HG03342 (cell line): Measurements from ENCODE around the gene NDUFS6.
"Not testable (repeated sequence)": the region's sequence is repeated elsewhere in the genome, so short reads cannot be mapped to it uniquely, and the experiment has no call there.

ENCODE experiments used
- ATAC-seq: cut with Tn5 transposase; IDR thresholded peaks from one replicate; pipeline ENCODE4 v1.9.1; 2021; ENCODE audit warnings: mild to moderate bottlenecking, moderate library complexity; ENCODE audit not compliant: unreplicated experiment

NDUFS6 gene

GRCh38 chr5:1796371-1797102 lies 4.7 kb upstream of the NDUFS6 start:
- ATAC-seq, result no peak

- no peak for ATAC-seq
Measured at GRCh38 chr5:1797103-1797800, 4.0 kb upstream of the NDUFS6 start.

GRCh38 chr5:1797855-1798254 lies 3.4 kb upstream of the NDUFS6 start:
- ATAC-seq, result no peak

DNA sequence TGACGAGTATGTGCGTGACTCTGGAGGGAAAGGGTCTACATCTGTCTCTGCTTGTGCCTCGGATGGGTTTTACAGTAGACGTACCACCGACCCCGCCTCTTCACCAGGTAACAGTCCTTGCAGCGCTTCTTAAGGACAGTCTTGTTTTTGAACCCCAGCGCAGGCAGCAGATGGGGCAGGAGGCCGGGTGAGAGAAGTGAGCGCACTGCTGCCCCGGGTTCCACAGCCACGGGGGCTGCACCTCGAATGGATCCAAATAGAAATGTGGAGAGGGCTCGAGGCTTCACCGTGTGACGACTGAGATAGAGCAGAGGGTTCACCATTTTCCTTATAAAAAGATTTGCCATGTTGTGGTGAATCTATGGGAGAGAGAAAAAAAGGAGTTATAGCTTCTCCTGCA lies 2.6 kb upstream of the NDUFS6 start:
- ATAC-seq, result not testable (repeated sequence)

- peak; percentile 16 for ATAC-seq
Measured at GRCh38 chr5:1799110-1799601, 2.1 kb upstream of the NDUFS6 start.

DNA sequence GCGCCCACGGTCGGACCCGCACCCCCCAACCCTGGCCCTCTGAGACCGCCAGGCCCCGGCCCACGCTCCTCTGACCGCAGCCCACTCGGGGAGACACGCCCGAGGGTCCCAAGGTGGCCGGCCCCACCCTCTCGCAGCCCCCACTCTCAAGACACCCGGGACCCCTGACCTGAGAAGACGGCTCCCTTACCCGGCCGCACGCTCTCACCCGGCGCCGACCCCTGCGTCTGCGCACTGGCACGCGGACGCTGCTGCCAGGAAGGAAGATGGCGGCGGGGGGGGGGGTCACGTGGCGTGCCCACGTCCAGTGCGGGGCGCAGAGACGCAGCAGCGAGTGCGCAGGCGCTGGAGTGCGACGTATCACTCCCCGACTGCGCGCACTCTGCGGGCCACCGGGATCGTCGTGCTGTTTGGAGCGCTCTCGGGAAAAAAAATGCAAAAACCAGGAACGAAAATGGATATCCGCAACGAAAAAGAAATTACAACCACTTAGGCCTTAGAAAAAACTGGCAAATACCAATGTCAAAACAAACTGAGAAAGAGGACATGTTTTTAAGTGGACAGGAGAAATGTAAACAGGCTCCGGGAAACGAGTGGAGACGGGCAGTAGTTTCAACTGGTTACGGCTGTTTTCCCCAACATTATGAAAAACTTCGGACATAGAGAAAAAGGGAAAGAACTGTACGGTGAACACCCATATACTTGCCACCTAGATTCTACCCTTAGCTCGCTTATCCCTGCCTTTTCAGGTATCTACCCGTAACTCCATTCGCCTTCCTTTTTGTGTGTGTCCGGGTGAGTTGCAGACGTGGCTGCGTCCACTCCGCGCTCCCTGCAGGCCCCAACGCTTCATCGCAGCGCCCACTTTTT lies 1.4 kb upstream of the NDUFS6 start, which contains the start of gene MRPL36:
MRPL36 (minus strand) TSS at position 236 of the 870 bp plus-strand sequence. CDS start 902 bp downstream, outside the sequence.
- peak; percentile 51 for ATAC-seq

DNA sequence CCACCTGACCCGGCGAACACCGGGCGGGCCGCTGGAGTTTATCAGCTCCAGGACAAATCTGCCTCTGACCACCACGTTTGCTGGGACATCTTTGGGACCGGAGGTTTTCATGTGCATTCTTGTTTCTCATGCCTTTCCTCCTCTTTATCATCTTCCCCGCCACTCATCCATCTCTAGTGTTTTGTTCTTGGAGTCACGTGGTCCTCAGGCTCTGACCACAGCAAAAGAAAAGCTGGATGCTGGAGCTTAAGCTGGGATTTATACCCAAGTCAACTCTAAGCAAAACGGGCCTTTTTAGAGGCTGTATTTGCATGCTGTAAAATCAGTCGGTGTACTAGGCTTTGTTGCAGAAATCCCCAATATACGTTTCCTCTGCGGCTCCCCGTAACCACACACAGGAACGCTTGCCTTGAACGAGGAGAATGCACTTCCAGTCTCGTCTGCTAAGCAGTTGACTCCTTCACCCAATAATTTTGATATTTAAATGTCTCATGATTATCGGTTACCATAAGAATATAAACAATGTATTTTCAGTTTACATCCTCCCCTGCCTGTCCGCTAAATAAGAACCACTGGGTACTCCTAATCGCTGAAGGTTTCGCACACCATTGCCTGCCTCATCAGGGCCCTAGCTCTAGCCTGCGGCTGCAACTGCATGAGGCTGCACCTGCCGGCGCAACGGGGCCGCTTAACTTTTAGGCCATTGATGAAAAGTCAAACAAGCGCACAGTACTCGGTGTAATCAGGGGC lies 560 bp upstream of the NDUFS6 start:
- peak; percentile 42 for ATAC-seq

- ATAC-seq, result no peak
Measured at GRCh38 chr5:1801967-1802295, 724 bp downstream of the NDUFS6 start.

DNA sequence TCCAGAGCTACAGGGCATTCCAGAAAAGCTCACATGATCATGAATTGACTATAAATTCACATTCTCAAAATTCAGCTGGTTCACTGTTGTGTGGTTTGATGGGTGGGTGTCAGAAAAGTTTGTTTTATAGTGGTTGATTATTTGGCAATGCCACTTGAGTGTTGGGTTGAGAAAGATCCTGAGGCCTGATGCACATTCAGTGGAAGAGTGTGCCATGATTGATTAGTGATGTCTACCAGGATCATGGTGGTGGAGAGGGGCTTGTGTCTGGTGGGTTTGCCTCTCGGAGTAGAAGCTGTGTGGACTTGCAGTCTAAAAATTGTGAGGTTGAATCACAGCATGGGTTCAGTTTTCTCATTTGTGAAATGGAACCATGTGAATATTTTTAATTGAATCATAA lies 2.0 kb downstream of the NDUFS6 start:
- no peak for ATAC-seq

DNA sequence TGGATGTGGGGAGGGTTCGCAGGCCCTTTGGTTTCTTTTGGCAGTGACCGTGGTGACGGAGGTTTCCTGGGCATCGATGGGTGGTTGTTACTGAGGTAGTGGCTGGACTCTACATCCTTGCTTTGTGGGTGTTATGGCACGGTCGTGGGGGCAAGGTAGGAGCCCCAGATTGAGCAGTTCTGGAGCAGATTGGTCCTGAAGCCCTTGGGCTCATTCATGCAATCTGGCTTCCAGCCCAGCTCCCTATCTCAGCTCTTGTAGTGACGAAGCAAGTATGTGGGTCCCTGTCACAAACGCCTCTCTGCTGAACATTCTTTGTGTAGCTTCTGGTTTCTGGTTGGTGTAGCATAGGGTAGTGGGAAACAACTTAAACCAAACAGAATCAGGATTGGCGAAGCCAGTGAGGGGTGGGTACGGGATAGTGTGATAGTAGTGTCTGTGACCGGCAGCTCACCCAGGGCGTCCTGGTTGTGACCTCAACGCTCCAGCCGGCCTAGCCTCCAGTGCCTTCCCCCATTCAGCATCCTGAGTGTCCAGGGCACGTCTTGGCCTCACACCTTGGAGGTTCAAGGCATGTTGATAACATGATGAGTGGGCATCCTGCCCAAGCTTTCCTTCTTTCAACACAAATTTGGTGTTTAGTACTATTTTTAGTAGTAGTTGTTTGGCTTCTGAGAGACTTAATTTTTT lies 2.9 kb downstream of the NDUFS6 start:
- no peak for ATAC-seq

DNA sequence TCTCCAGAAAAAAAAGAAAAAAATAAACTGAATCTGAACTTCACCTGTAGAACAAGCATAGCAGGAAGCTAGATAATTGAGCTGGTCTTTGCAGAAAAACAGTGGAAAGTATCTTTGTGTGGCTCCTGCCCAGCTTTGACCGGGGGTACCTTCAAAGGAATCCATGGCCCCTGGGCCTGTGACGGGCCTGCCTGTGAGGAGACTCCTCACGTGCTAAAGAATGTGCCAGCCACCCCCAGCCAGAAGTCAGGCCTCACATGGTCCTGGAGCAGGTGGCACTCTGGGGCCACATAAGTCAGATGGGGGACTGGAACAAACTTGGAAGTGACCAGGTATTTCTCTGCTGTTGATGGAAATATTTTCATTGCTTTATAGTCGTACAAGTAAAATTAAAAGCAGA lies 4.1 kb downstream of the NDUFS6 start:
- ATAC-seq, result no peak

DNA sequence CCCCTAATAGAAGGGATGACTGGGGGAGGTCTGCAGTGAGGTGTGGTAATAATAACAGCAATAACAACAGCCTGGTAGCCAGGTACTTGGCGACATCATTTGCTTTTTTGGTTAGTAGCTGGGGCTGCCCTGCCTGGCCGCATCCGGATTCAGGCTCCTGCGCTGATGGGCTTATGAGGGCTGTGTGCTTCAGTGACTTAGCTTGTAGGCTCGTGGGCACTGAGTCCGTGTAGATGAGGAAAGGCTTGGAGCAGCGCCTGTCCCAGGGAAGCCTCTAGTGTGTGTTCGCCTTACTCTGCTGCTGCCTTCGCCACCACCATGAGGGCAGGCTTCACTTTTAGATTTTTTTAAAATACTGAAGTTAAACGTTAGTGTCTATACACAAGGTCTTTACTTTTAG lies 4.5 kb downstream of the NDUFS6 start:
- ATAC-seq, result no peak

GRCh38 chr5:1806199-1806598 lies 5.0 kb downstream of the NDUFS6 start:
- ATAC-seq, result no peak

DNA sequence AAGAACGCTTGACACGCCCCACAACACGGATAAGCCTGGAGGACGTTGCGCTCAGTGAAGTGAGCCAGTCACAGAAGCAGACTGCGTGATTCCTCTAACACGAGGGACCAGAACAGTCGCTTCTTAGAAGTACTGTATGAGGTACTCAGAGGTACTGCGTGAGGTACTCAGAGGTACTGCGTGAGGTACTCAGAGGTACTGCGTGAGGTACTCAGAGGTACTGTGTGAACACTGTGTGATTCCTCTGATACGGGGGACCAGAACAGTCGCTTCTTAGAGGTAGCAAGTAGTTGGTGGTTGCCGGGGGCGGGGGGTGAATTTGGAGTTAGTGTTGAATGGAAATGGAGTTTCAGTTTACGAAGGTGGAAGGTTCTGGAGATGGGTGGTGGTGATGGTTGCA lies 5.8 kb downstream of the NDUFS6 start:
- no peak for ATAC-seq

DNA sequence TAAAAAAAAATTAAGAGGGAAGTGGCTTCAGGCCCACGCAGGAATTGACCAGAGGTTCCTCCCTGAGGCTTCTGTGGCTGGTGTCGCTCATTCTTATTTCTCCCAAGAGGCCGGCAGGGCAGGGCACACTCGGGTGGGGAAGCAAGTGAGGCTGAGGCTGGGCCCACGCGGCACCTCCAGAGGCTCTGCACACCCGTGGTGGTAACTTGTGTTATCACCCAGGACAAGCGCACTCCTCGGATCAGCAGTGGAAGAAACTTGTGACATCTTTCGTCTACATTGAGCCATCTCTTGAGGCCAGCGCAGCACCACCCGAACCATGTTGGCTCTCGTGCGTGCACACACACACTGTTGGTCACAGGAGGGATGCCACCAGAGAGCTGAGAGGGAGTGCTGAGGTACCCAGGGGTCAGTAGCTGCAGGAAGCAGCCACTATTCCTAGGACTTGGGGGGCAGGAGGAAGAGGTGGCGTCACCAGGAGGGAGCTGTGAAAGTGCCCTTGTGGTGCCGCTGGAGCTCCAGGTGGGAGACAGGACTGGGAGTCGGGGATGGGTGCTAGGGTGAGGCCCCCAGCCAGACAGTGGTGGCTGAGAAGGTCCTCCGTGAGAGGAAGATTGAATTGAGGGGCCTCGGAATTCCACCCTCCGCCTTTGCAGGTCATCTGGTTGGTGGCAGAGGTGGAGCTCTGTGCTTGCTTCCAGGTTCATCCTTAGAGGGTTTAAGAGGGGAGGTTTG lies 6.4 kb downstream of the NDUFS6 start:
- ATAC-seq, result no peak

DNA sequence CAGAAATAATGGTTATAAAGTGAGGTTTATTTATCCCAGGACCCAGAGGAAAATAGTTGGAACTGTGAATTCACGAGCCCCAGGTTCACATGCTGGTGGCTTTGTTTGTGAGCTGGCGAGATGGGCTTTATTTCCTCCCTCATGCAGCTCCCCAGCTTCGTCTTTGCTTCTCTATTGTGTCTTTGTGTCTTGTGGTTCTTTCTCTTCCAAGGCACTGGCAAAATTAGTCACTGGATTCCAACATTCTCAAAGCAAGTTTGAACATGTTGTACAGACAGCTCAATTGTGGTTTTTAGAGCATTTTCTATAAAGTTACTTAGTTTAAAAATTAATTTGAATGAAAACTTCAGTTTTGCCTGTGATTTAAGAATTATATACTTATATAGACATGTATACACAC lies 7.2 kb downstream of the NDUFS6 start:
- ATAC-seq, result no peak

DNA sequence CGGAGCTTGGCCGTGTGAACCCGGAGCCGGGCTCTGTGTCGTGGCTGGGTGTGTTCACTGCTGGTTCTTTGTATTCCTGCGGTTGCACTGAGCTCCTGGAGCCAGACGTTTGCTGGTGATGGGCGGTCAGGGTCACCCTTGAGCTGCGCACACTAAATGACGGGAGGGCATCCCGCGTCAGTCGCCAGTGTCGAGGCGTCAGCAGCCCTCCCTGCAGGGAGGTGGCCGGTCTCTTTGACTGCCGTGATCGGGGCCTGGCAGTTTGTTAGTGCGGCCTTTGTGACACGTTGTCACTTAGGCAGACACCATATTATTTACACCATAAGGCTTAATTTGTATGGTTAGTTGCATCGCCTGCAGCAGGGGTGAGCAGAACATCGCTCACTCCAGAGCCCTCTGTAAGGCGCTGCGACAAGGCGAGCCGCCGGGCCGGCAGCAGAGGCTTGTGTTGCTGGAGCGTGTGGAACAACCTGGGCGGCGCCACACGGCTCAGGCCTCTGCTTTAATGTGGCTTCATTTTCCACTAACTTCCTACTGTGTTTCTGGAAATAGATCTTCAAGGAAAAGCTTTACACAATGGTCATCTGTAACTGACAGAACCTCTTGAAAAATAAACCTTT lies 8.3 kb downstream of the NDUFS6 start:
- ATAC-seq, result no peak

GRCh38 chr5:1810581-1811101 lies 9.4 kb downstream of the NDUFS6 start:
- no peak for ATAC-seq
